Measurements from ENCODE around the gene AMPD3. TPM values are rescaled to one million over a fixed set of nuclear protein-coding genes. Genes with fewer than 3 reads are reported as not detected.

Gene AMPD3
- total RNA-seq, 1 experiment from 2014 or later: 12.5 TPM

GRCh38 chr11:10551290-10551592 is 96.2 kb downstream of the AMPD3 start:
- POLR2A ChIA-PET: no interaction called here
- DNase-seq (ENCODE audit: low read depth, low spot score) (no peak), ATAC-seq (no peak)
- Histone ChIP-seq H3K27ac (ENCODE audit: low read length) (no peak overlapping the region), H3K36me3 (ENCODE audit: control insufficient read depth, insufficient read depth, low read length) (no peaks in the 10 kb centered on the region), H3K27me3 (ENCODE audit: control insufficient read depth, insufficient read depth, low read length) (peaks cover 6% of the 10 kb centered on the region), H3K9me3 (ENCODE audit: control insufficient read depth, insufficient read depth, low read depth, low read length) (peaks cover 11% of the 10 kb centered on the region; the same call in 1 of the 2 replicates), H3K4me1 (ENCODE audit: control insufficient read depth, insufficient read depth, low read length) (no peaks in the 10 kb centered on the region), H3K4me3 (ENCODE audit: low read depth in 2 of 2, low read length in 2 of 2) (no peak overlapping the region)
- intact Hi-C loops (cut with micrococcal nuclease; ENCODE audit: unreplicated experiment) (no loop called here), in situ Hi-C loops (cut with HindIII; ENCODE audit: low pct_unique_long_range_greater_than_20kb, low sequenced_read_pairs) (no loop called here)
- BruUV-seq (replicated peaks): no TSS peak
- CTCF ChIA-PET: no interaction called here
- TF ChIP-seq POLR2AphosphoS5 (IDR thresholded peaks at IDR 0.05; ENCODE audit: low read depth, low read length) (no peak), TCF7L2 (IDR thresholded peaks at IDR 0.05; ENCODE audit: low read depth, low read length) (no peak)

- intact Hi-C loops (cut with micrococcal nuclease; ENCODE audit: unreplicated experiment) (no loop called here), in situ Hi-C loops (cut with HindIII; ENCODE audit: low pct_unique_long_range_greater_than_20kb, low sequenced_read_pairs) (no loop called here)
- no peaks in the 10 kb centered on the region for H3K36me3 ChIP-seq (ENCODE audit: control insufficient read depth, insufficient read depth, low read length)
- peaks cover 7% of the 10 kb centered on the region for H3K27me3 ChIP-seq (ENCODE audit: control insufficient read depth, insufficient read depth, low read length)
- no peak for TF ChIP-seq TCF7L2 (IDR thresholded peaks at IDR 0.05; ENCODE audit: low read depth, low read length)
- no peak for TF ChIP-seq REST (IDR thresholded peaks at IDR 0.05; ENCODE audit: insufficient read depth in 1 of 2, low read depth in 2 of 2, low read length in 1 of 2)
- TF ChIP-seq CTCF (IDR thresholded peaks at IDR 0.05): no peak
- no peak for TF ChIP-seq SIN3A (IDR thresholded peaks at IDR 0.05; ENCODE audit: borderline replicate concordance, insufficient read depth, low read depth, low read length)
- no peak for TF ChIP-seq POLR2AphosphoS5 (IDR thresholded peaks at IDR 0.05; ENCODE audit: low read depth, low read length)
- DNase-seq (ENCODE audit: low read depth, low spot score) (no peak), ATAC-seq (no peak)
- ChIA-PET POLR2A (interaction anchor here (0.6 kb wide), 1 partner anchor 765 kb away, joined by 3 read pairs; no protein-coding TSS in a partner anchor), CTCF (no interaction called here)
- no peaks in the 10 kb centered on the region for H3K4me1 ChIP-seq (ENCODE audit: control insufficient read depth, insufficient read depth, low read length)
- no peak overlapping the region for H3K4me3 ChIP-seq (ENCODE audit: low read depth in 2 of 2, low read length in 2 of 2)
- peaks cover 11% of the 10 kb centered on the region; the same call in 1 of the 2 replicates for H3K9me3 ChIP-seq (ENCODE audit: control insufficient read depth, insufficient read depth, low read depth, low read length)
- no peak overlapping the region for H3K27ac ChIP-seq (ENCODE audit: low read length)
- BruUV-seq (replicated peaks): no TSS peak
These were observed 96.8 kb downstream of the AMPD3 start for GRCh38 chr11:10551845-10552352.

GRCh38 chr11:10556590-10556989 is 101.5 kb downstream of the AMPD3 start:
- ChIA-PET CTCF (no interaction called here), POLR2A (no interaction called here)
- no peak overlapping the region for H3K4me3 ChIP-seq (ENCODE audit: low read depth in 2 of 2, low read length in 2 of 2)
- intact Hi-C loops (cut with micrococcal nuclease; ENCODE audit: unreplicated experiment) (no loop called here), in situ Hi-C loops (cut with HindIII; ENCODE audit: low pct_unique_long_range_greater_than_20kb, low sequenced_read_pairs) (no loop called here)
- DNase-seq (ENCODE audit: low read depth, low spot score) (no peak), ATAC-seq (no peak)
- H3K36me3 ChIP-seq (ENCODE audit: control insufficient read depth, insufficient read depth, low read length): no peaks in the 10 kb centered on the region
- peaks cover 6% of the 10 kb centered on the region; the same call in 1 of the 2 replicates for H3K9me3 ChIP-seq (ENCODE audit: control insufficient read depth, insufficient read depth, low read depth, low read length)
- no peaks in the 10 kb centered on the region for H3K4me1 ChIP-seq (ENCODE audit: control insufficient read depth, insufficient read depth, low read length)
- no peak for TF ChIP-seq SIN3A (IDR thresholded peaks at IDR 0.05; ENCODE audit: borderline replicate concordance, insufficient read depth, low read depth, low read length)
- no peak for TF ChIP-seq POLR2AphosphoS5 (IDR thresholded peaks at IDR 0.05; ENCODE audit: low read depth, low read length)
- no peak for TF ChIP-seq REST (IDR thresholded peaks at IDR 0.05; ENCODE audit: insufficient read depth in 1 of 2, low read depth in 2 of 2, low read length in 1 of 2)
- TF ChIP-seq TCF7L2 (IDR thresholded peaks at IDR 0.05; ENCODE audit: low read depth, low read length): no peak
- TF ChIP-seq CTCF (IDR thresholded peaks at IDR 0.05): no peak
- no TSS peak for BruUV-seq (replicated peaks)
- no peak overlapping the region for H3K27ac ChIP-seq (ENCODE audit: low read length)
- peaks cover 9% of the 10 kb centered on the region for H3K27me3 ChIP-seq (ENCODE audit: control insufficient read depth, insufficient read depth, low read length)

Measured in Panc1 (cell line).